Loucy (cell line): Measurements from ENCODE around the gene NKX6-2.

Source experiments
- H2AFZ ChIP-seq: fragments of 200-600 bp; sonication (generic); 2 replicates; pipeline ENCODE4 v1.6.0; 2016; ENCODE audit warnings: antibody characterized with exemption, mild to moderate bottlenecking, low read length, moderate library complexity
- H3F3A ChIP-seq: fragments of 200-600 bp; 2 replicates; pipeline ENCODE4 v1.6.0; 2016; ENCODE audit warnings: antibody characterized with exemption, low read depth, mild to moderate bottlenecking
- H3K27me3 ChIP-seq: fragments of 200-600 bp; sonication (generic); 2 replicates; pipeline ENCODE4 v1.6.1; 2014; ENCODE audit warnings: low read length, mild to moderate bottlenecking; ENCODE audit not compliant: insufficient read depth, poor library complexity, severe bottlenecking
- H3K36me3 ChIP-seq: fragments of 200-600 bp; sonication (generic); 2 replicates; pipeline ENCODE4 v1.6.1; 2016; ENCODE audit warnings: low read length; ENCODE audit not compliant: insufficient read depth
- H3K4me1 ChIP-seq: fragments of 200-600 bp; sonication (generic); 2 replicates; pipeline ENCODE4 v1.5.1; 2014; ENCODE audit warnings: low read length, mild to moderate bottlenecking; ENCODE audit not compliant: insufficient read depth, poor library complexity, severe bottlenecking
- H3K4me2 ChIP-seq: fragments of 200-600 bp; sonication (generic); 2 replicates; pipeline ENCODE4 v1.6.0; 2014; ENCODE audit warnings: antibody characterized with exemption, low read length, low read depth, mild to moderate bottlenecking; ENCODE audit not compliant: poor library complexity, severe bottlenecking
- H3K4me3 ChIP-seq: fragments of 200-600 bp; sonication (generic); 2 replicates; pipeline ENCODE4 v1.5.1; 2014; ENCODE audit warnings: low read length, mild to moderate bottlenecking, mixed read lengths; ENCODE audit not compliant: poor library complexity, severe bottlenecking
- H3K79me2 ChIP-seq: fragments of 200-600 bp; sonication (generic); 2 replicates; pipeline ENCODE4 v1.6.1; 2014; ENCODE audit warnings: low read length; ENCODE audit not compliant: insufficient read depth
- H3K9ac ChIP-seq: fragments of 200-600 bp; sonication (generic); 2 replicates; pipeline ENCODE4 v1.6.0; 2014; ENCODE audit warnings: mild to moderate bottlenecking, low read depth, low read length, moderate library complexity; ENCODE audit not compliant: poor library complexity, severe bottlenecking
- H3K9me2 ChIP-seq: fragments of 200-600 bp; sonication (generic); replicated peaks from 2 replicates; pipeline ENCODE4 v1.6.1; 2016; ENCODE audit warnings: low read depth, low read length, mixed read lengths
- H3K9me3 ChIP-seq: fragments of 200-600 bp; sonication (generic); 2 replicates; pipeline ENCODE4 v1.6.1; 2014; ENCODE audit warnings: mild to moderate bottlenecking, antibody characterized with exemption, low read length, low read depth; ENCODE audit not compliant: insufficient read depth
- H4K20me1 ChIP-seq: fragments of 200-600 bp; sonication (generic); 2 replicates; pipeline ENCODE4 v1.6.0; 2014; ENCODE audit warnings: antibody characterized with exemption, low read length, mild to moderate bottlenecking; ENCODE audit not compliant: insufficient read depth, poor library complexity, severe bottlenecking
- CTCF ChIP-seq: fragments of 200-600 bp; sonication (generic); conservative IDR thresholded peaks from 2 replicates; pipeline ENCODE4 v1.5.1; 2014; ENCODE audit warnings: mild to moderate bottlenecking, antibody characterized with exemption, low read length
- EZH2phosphoT487 ChIP-seq: fragments of 200-600 bp; IDR thresholded peaks from 2 replicates; pipeline ENCODE4 v1.6.1; 2018; ENCODE audit warnings: antibody characterized with exemption, mild to moderate bottlenecking, moderate library complexity, borderline replicate concordance

NKX6-2 gene

GRCh38 chr10:132786476-132786883, 533 bp upstream of the NKX6-2 start:
- Histone ChIP-seq H3K4me2 (no peak overlapping the region), H3K27me3 (no peaks in the 10 kb centered on the region), H3K4me3 (no peak overlapping the region), H3K79me2 (no peaks in the 10 kb centered on the region), H2AFZ (no peak overlapping the region), H3K9me3 (no peaks in the 10 kb centered on the region), H4K20me1 (no peaks in the 10 kb centered on the region), H3K36me3 (peaks cover 7% of the 10 kb centered on the region; the same call in 1 of the 2 replicates), H3F3A (no peaks in the 10 kb centered on the region), H3K4me1 (no peaks in the 10 kb centered on the region), H3K9me2 (no peaks in the 10 kb centered on the region), H3K9ac (no peak overlapping the region)
- no peak for TF ChIP-seq EZH2phosphoT487
- TF ChIP-seq CTCF = no peak

- Histone ChIP-seq H4K20me1 (no peaks in the 10 kb centered on the region), H3K27me3 (no peaks in the 10 kb centered on the region), H3K4me2 (no peak overlapping the region), H3K9me3 (no peaks in the 10 kb centered on the region), H3F3A (no peaks in the 10 kb centered on the region), H3K9ac (no peak overlapping the region), H2AFZ (no peak overlapping the region), H3K4me3 (no peak overlapping the region), H3K4me1 (no peaks in the 10 kb centered on the region), H3K36me3 (peaks cover 7% of the 10 kb centered on the region; the same call in 1 of the 2 replicates), H3K79me2 (no peaks in the 10 kb centered on the region), H3K9me2 (no peaks in the 10 kb centered on the region)
- TF ChIP-seq EZH2phosphoT487 = no peak
- no peak for TF ChIP-seq CTCF
Observed at GRCh38 chr10:132784866-132785722, 853 bp downstream of the NKX6-2 start.

GRCh38 chr10:132783940-132784865, 1.7 kb downstream of the NKX6-2 start:
- H4K20me1 ChIP-seq = no peaks in the 10 kb centered on the region
- TF ChIP-seq CTCF (no peak), EZH2phosphoT487 (no peak)
- no peaks in the 10 kb centered on the region for H3K4me1 ChIP-seq
- no peak overlapping the region for H3K4me3 ChIP-seq
- H3K9ac ChIP-seq = no peak overlapping the region
- H3K27me3 ChIP-seq = no peaks in the 10 kb centered on the region
- H2AFZ ChIP-seq = no peak overlapping the region
- H3K79me2 ChIP-seq = no peaks in the 10 kb centered on the region
- H3K36me3 ChIP-seq = peaks cover 7% of the 10 kb centered on the region; the same call in 1 of the 2 replicates
- no peak overlapping the region for H3K4me2 ChIP-seq
- H3K9me3 ChIP-seq = no peaks in the 10 kb centered on the region
- H3F3A ChIP-seq = no peaks in the 10 kb centered on the region
- H3K9me2 ChIP-seq = no peaks in the 10 kb centered on the region
